Heart right ventricle (tissue), 16 donors: ENCODE measurements around the gene SPESP1. TPM values are rescaled to one million over a fixed set of nuclear protein-coding genes. Genes with fewer than 3 reads are reported as not detected.
"Not testable (repeated sequence)": the region's sequence is repeated elsewhere in the genome, so short reads cannot be mapped to it uniquely, and the experiment has no call there.

Experiments used
- ATAC-seq, 8 donors: fragments of 200-7000 bp; cut with Tn5 transposase; one replicate each; pipeline ENCODE4 v1.9.1; 2020; ENCODE audit warnings: mild to moderate bottlenecking in 8 of 8, moderate library complexity in 8 of 8, moderate number of reproducible peaks in 1 of 8
- DNase-seq, 2 donors: peaks; one replicate each; pipeline ENCODE4 v3.0.0-alpha.2; 2020
- H3K27ac ChIP-seq, 10 donors: fragments of 200-600 bp; sonication (generic) in 2 of 10; one replicate each; pipeline versions ENCODE4 v1.5.0 to v1.8.0; 2020 to 2022; ENCODE audit warnings: mild to moderate bottlenecking in 3 of 10
- H3K27me3 ChIP-seq, 7 donors: fragments of 200-600 bp; one replicate each; pipeline ENCODE4 v1.8.0; 2021 to 2022; ENCODE audit warnings: mild to moderate bottlenecking in 2 of 7
- H3K36me3 ChIP-seq, 9 donors: fragments of 200-600 bp; sonication (generic) in 1 of 9; one replicate each; pipeline versions ENCODE4 v1.5.0 to v1.8.0; 2020 to 2022; ENCODE audit warnings: mild to moderate bottlenecking in 2 of 9
- H3K4me1 ChIP-seq, 9 donors: fragments of 200-600 bp; sonication (generic) in 1 of 9; one replicate each; pipeline versions ENCODE4 v1.5.0 to v1.8.0; 2020 to 2022; ENCODE audit warnings: mild to moderate bottlenecking in 4 of 9
- H3K4me3 ChIP-seq, 10 donors: fragments of 200-600 bp; sonication (generic) in 2 of 10; one replicate each; pipeline versions ENCODE4 v1.5.0 to v1.8.0; 2020 to 2022; ENCODE audit warnings: mild to moderate bottlenecking in 7 of 10, moderate library complexity in 2 of 10
- H3K9me3 ChIP-seq, 11 donors: fragments of 200-600 bp in 10 of 11; sonication (generic) in 2 of 11; one replicate each; pipeline versions ENCODE4 v1.5.0 to v1.8.0; 2013 to 2022; ENCODE audit warnings: mild to moderate bottlenecking in 2 of 11, control low read depth in 1 of 11, moderate library complexity in 1 of 11
- WGBS, 2 donors: extraction: QIAGEN DNeasy Blood & Tissue Kit; methylation state at CpG; one replicate each; pipeline ENCODE4 v1.1.7; 2013; ENCODE audit warnings: inconsistent platforms in 1 of 2; 5-methylcytosine and 5-hydroxymethylcytosine counted together
- intact Hi-C, 10 donors: fragments of 100-400 bp; cut with DNase I; formaldehyde crosslinking; loops; one replicate each; pipeline versions ENCODE4 v1.11.1 to v1.14.2; 2022
- polyA plus RNA-seq, 2 donors: library from polyadenylated mRNA; stranded (reverse); fragments of 200-250 nt; gene quantifications; one replicate each; pipeline ENCODE4 v1.2.3, GENCODE V29; 2013
- total RNA-seq, 10 donors: library from RNA; stranded (reverse); fragmentation: NEBNext Ultra II Directional in 3 of 10; extraction: Animal tissue kit (Norgen Biotek cat#: 25700) in 3 of 10; gene quantifications; one replicate each; pipeline versions ENCODE4 v1.2.1 to v1.2.4, GENCODE V29; 2021 to 2023
- TF ChIP-seq, protein P1 (sequence below), 9 donors: fragments of 200-600 bp; sonication (generic) in 2 of 9; IDR thresholded peaks; one replicate each; pipeline versions ENCODE4 v1.5.0 to v1.8.0; 2021 to 2022; ENCODE audit warnings: antibody characterized with exemption in 9 of 9, mild to moderate bottlenecking in 5 of 9, moderate library complexity in 1 of 9
- donor health status: Arrhythmogenic right ventricular cardiomyopathy.
- donor health status: ischemic (EF 13 %, LVEDD 7.1; RV severe dilation, severe dysfunction).
- donor health status: healthy with polysubstance abuse.
- donor health status: DM: no; HTN: yes; CAD: no.
- donor health status: DM: no; HTN: no; CAD: no.
- donor health status: ischemic (EF 25% LVEDD 6.9; RV normal size, moderate dysfunction).
- donor health status: ischemic (EF 25% LVEDD 5.7; RV mildly dilated, moderate dysfunction).
- donor health status: healthy.
- donor health status: DM: yes; HTN: yes; CAD: no.
- donor health status: Ischemic cardiomyopathy.
- donor health status: ischemic (EF 35%, LVEDD 5.7; RV mildly dilated, moderate dysfunction).
- donor health status: nonischemic (EF 11% LVEDD 7.7; RV severe dilation, severe dysfunction).
- donor health status: DM: yes; HTN: yes; CAD: no.
- donor health status: PGD.
- donor health status: ischemic (EF 29% LVEDD 5.4; RV normal size, mild dysfunction).
- donor health status: nonischemic (EF 23%, LVEDD 6.1; RV moderate dilation, normal function).

Gene SPESP1
- total and polyA plus RNA-seq, 12 donors = 1.0 to 10.5 (median 4.8) TPM

DNA sequence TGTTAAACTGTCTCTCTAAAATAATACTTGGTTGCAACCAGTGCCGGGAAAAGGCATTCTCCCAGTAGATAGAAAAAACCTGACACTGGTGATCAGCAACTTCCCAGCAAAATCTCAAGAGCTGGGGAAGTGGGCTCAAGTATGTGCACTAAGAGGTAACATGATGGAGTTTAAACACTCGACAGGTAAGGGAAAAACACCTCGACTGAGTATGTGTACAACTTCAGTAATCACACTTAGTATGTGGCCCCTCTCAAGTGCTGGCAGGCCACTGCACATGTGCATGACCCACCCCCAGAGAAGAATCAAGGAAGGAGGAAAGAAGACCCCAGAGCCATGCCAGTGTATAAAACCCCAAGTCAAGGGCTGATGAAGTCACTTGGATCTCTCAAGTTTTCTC lies 27.4 kb downstream of the SPESP1 start:
- H3K27me3 ChIP-seq = peaks cover 0 to 9% (median 0%) of the 10 kb centered on the region in 7 donors
- WGBS, 2 donors = 81 to 86% methylated on average over 3 of the region's 3 CpGs
- H3K27ac ChIP-seq = no peak overlapping the region
- no peak overlapping the region for H3K4me3 ChIP-seq
- H3K4me1 ChIP-seq = no peaks in the 10 kb centered on the region
- no peak for DNase-seq
- H3K36me3 ChIP-seq = no peaks in the 10 kb centered on the region
- H3K9me3 ChIP-seq = peaks cover 0 to 13% (median 0%) of the 10 kb centered on the region in 11 donors
- ATAC-seq = no peak
- intact Hi-C loops = no loop called here
- TF ChIP-seq, protein P1, sequence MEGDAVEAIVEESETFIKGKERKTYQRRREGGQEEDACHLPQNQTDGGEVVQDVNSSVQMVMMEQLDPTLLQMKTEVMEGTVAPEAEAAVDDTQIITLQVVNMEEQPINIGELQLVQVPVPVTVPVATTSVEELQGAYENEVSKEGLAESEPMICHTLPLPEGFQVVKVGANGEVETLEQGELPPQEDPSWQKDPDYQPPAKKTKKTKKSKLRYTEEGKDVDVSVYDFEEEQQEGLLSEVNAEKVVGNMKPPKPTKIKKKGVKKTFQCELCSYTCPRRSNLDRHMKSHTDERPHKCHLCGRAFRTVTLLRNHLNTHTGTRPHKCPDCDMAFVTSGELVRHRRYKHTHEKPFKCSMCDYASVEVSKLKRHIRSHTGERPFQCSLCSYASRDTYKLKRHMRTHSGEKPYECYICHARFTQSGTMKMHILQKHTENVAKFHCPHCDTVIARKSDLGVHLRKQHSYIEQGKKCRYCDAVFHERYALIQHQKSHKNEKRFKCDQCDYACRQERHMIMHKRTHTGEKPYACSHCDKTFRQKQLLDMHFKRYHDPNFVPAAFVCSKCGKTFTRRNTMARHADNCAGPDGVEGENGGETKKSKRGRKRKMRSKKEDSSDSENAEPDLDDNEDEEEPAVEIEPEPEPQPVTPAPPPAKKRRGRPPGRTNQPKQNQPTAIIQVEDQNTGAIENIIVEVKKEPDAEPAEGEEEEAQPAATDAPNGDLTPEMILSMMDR (IDR thresholded peaks at IDR 0.05) = no peak

DNA sequence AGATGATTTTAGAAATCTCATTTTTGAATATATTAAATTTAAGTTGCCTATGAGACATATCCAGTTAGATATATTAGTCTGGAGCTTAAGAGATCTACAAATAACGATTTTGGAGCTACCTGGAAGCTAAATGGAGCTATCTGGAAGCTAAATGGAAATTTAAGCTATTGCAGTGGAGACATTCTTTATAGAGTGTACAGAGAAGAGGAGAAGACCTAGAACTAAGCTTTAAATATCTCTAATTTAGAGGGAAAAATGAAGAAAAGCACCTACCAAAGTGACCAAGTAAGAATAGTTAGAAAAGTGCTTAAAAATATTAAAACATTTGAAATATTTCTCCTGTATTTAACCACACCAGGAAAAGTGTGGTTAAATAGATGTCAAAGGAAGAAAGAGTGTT lies 28.3 kb downstream of the SPESP1 start:
- no peak overlapping the region for H3K4me3 ChIP-seq
- DNase-seq = no peak
- H3K4me1 ChIP-seq = no peaks in the 10 kb centered on the region
- no peak for ATAC-seq
- no peaks in the 10 kb centered on the region for H3K36me3 ChIP-seq
- no peak overlapping the region for H3K27ac ChIP-seq
- WGBS, 2 donors = 69 to 71% methylated on average over 1 of the region's 1 CpG
- intact Hi-C loops = no loop called here
- peaks cover 0 to 9% (median 0%) of the 10 kb centered on the region in 7 donors for H3K27me3 ChIP-seq
- peaks cover 0 to 13% (median 0%) of the 10 kb centered on the region in 11 donors for H3K9me3 ChIP-seq
- TF ChIP-seq, protein P1 (IDR thresholded peaks at IDR 0.05) = no peak

DNA sequence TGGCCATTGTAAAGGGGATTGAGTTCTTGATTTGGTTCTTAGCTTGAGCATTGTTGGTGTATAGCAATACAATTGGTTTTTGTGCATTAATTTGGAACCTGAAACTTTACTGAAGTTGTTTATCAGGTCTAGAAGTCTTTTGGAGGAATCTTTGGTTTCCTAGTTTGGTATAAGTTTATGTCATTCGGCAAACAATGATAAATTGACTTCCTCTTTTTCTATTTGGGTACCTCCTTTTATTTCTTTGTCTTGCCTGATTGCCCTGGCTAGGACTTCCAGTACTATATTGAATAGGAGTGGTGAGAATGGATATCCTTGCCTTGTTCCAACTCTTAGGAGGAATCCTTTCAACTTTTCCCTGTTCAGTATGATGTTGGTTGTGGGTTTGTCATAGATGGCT lies 32.1 kb downstream of the SPESP1 start:
- intact Hi-C loops = no loop called here
- TF ChIP-seq, protein P1 (IDR thresholded peaks at IDR 0.05) = no peak
- Histone ChIP-seq H3K36me3 (no peaks in the 10 kb centered on the region), H3K4me3 (no peak overlapping the region), H3K27me3 (peaks cover 0 to 5% (median 0%) of the 10 kb centered on the region in 7 donors), H3K9me3 (peaks cover 0 to 20% (median 0%) of the 10 kb centered on the region in 11 donors), H3K4me1 (peaks cover 0 to 5% (median 0%) of the 10 kb centered on the region in 9 donors), H3K27ac (no peak overlapping the region)
- 58 to 82% methylated on average over 1 of the region's 1 CpG for WGBS, 2 donors
- DNase-seq = no peak
- no peak for ATAC-seq

DNA sequence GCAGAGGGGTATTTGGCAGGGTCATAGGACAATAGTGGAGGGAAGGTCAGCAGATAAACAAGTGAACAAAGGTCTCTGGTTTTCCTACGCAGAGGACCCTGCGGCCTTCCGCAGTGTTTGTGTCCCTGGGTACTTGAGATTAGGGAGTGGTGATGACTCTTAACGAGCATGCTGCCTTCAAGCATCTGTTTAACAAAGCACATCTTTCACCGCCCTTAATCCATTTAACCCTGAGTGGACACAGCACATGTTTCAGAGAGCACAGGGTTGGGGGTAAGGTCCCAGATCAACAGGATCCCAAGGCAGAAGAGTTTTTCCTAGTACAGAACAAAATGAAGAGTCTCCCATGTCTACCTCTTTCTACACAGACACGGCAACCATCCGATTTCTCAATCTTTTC lies 33.4 kb downstream of the SPESP1 start:
- H3K9me3 ChIP-seq = peaks cover 0 to 30% (median 4%) of the 10 kb centered on the region in 11 donors
- WGBS, 2 donors = 73 to 80% methylated on average over 6 of the region's 7 CpGs
- ATAC-seq, H3K4me3 ChIP-seq, H3K27ac ChIP-seq, DNase-seq, intact Hi-C loops, H3K27me3 ChIP-seq, H3K4me1 ChIP-seq, H3K36me3 ChIP-seq: not testable (repeated sequence)

DNA sequence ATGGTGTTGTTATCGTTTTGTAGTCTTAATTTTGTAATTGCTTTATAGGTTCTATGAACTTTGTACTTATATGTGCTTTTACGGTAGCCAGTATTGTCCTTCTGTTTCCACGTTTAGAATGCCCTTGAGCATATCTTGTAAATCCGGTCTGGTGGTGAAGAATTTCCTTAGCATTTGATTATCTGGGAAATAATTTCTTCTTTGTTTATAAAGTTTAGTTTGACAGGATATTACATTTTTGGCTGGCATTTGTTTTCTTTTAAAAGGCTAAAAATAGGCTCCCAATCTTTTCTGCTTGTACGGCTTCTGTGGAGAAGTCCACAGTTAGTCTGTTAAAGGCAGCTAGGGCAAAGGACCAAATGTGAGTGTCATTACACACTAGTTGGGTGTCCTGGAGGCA lies 36.7 kb downstream of the SPESP1 start:
- Histone ChIP-seq H3K27ac (no peak overlapping the region), H3K9me3 (peaks cover 0 to 41% (median 8%) of the 10 kb centered on the region in 11 donors), H3K4me1 (peaks cover 0 to 5% (median 0%) of the 10 kb centered on the region in 9 donors), H3K4me3 (no peak overlapping the region), H3K27me3 (no peaks in the 10 kb centered on the region), H3K36me3 (no peaks in the 10 kb centered on the region)
- intact Hi-C loops = no loop called here
- TF ChIP-seq, protein P1 (IDR thresholded peaks at IDR 0.05) = no peak
- DNase-seq (no peak), ATAC-seq (no peak)
- 34 to 46% methylated on average over 5 of the region's 5 CpGs for WGBS, 2 donors
